HepG2 (cell line): ENCODE measurements around the gene ANKFY1. TPM values are rescaled to one million over a fixed set of nuclear protein-coding genes. Genes with fewer than 3 reads are reported as not detected.

Experiments
- FOXA1 ChIP-seq, 2 experiments: fragments of 450-650 bp in 1 of 2; sonication (generic) in 1 of 2; formaldehyde crosslinking in 1 of 2; IDR thresholded peaks; 2 replicates each; pipeline versions ENCODE4 v1.4.0 to v1.6.1; 2016 to 2020; ENCODE audit warnings: missing genetic modification reagents in 1 of 2
- HDAC2 ChIP-seq: sonication (generic); formaldehyde crosslinking; IDR thresholded peaks from 2 replicates; pipeline ENCODE4 v1.4.0; 2020; ENCODE audit warnings: missing genetic modification reagents
- HNRNPH1 ChIP-seq: fragments of 200-400 bp; formaldehyde crosslinking; optimal IDR thresholded peaks from 2 replicates; pipeline ENCODE3; 2017; ENCODE audit warnings: mild to moderate bottlenecking, low read depth, low read length
- LCORL ChIP-seq, 2 experiments: fragments of 450-650 bp in 1 of 2; sonication (generic) in 1 of 2; formaldehyde crosslinking in 1 of 2; IDR thresholded peaks; 2 replicates each; pipeline versions ENCODE4 v1.5.0 to v1.6.1; 2017 to 2020; ENCODE audit warnings: antibody characterized with exemption in 1 of 2, missing genetic modification reagents in 1 of 2
- MXI1 ChIP-seq: IDR thresholded peaks from 3 replicates; pipeline ENCODE4 v1.6.1; 2012; ENCODE audit warnings: low read depth, low read length, inconsistent platforms, borderline replicate concordance
- NFAT5 ChIP-seq: sonication (generic); formaldehyde crosslinking; IDR thresholded peaks from 2 replicates; pipeline ENCODE4 v1.4.0; 2020; ENCODE audit warnings: missing genetic modification reagents
- NFE2 ChIP-seq: sonication (generic); formaldehyde crosslinking; IDR thresholded peaks from 2 replicates; pipeline ENCODE4 v1.4.0; 2020; ENCODE audit warnings: missing genetic modification reagents
- NRL ChIP-seq: sonication (generic); formaldehyde crosslinking; IDR thresholded peaks from 2 replicates; pipeline ENCODE4 v1.5.0; 2020; ENCODE audit warnings: missing genetic modification reagents, mild to moderate bottlenecking, moderate library complexity, borderline replicate concordance
- PCBP2 ChIP-seq: fragments of 200-400 bp; formaldehyde crosslinking; optimal IDR thresholded peaks from 2 replicates; pipeline ENCODE3; 2018; ENCODE audit warnings: low read length, low read depth; ENCODE audit not compliant: poor library complexity, severe bottlenecking
- SMARCC2 ChIP-seq: fragments of 450-650 bp; IDR thresholded peaks from 2 replicates; pipeline ENCODE4 v1.6.1; 2017; ENCODE audit warnings: antibody characterized with exemption, mild to moderate bottlenecking
- YEATS4 ChIP-seq: sonication (generic); formaldehyde crosslinking; IDR thresholded peaks from 2 replicates; pipeline ENCODE4 v1.4.0; 2020; ENCODE audit warnings: missing genetic modification reagents, borderline replicate concordance
- ZBTB39 ChIP-seq: sonication (generic); formaldehyde crosslinking; IDR thresholded peaks from 2 replicates; pipeline ENCODE4 v1.5.0; 2020; ENCODE audit warnings: missing genetic modification reagents
- ZMYM2 ChIP-seq: sonication (generic); formaldehyde crosslinking; IDR thresholded peaks from 2 replicates; pipeline ENCODE4 v1.8.0; 2022; ENCODE audit warnings: mild to moderate bottlenecking, missing genetic modification reagents
- ZNF432 ChIP-seq: sonication (generic); formaldehyde crosslinking; IDR thresholded peaks from 2 replicates; pipeline ENCODE4 v1.5.0; 2020; ENCODE audit warnings: missing genetic modification reagents, mild to moderate bottlenecking, borderline replicate concordance
- ZNF549 ChIP-seq: sonication (generic); formaldehyde crosslinking; IDR thresholded peaks from 2 replicates; pipeline ENCODE4 v1.5.0; 2020; ENCODE audit warnings: missing genetic modification reagents
- ZNF574 ChIP-seq: sonication (generic); formaldehyde crosslinking; IDR thresholded peaks from 2 replicates; pipeline ENCODE4 v1.4.0; 2020; ENCODE audit warnings: missing genetic modification reagents
- ZNF670 ChIP-seq: sonication (generic); formaldehyde crosslinking; IDR thresholded peaks from 2 replicates; pipeline ENCODE4 v1.8.0; 2022; ENCODE audit warnings: mild to moderate bottlenecking, missing genetic modification reagents, borderline replicate concordance
- ZNF850 ChIP-seq: sonication (generic); formaldehyde crosslinking; conservative IDR thresholded peaks from 2 replicates; pipeline ENCODE4 v1.9.0; 2021; ENCODE audit warnings: mild to moderate bottlenecking, missing genetic modification reagents
- polyA plus RNA-seq, 8 experiments: library from polyadenylated mRNA; depleted of rRNA in 3 of 8; stranded (reverse) in 7 of 8; unstranded in 1 of 8; fragments of >200 nt; fragmentation: Illumina TruSeq in 4 of 8; extraction: Trizol in 4 of 8; gene quantifications; 2 replicates each; pipeline versions ENCODE4 v1.2.1 to v1.2.3, GENCODE V29; 2011 to 2016; ENCODE audit warnings: low read depth in 4 of 8, missing spikeins in 1 of 8, mixed read lengths in 1 of 8; ENCODE audit not compliant: insufficient read depth in 1 of 8
- total RNA-seq, 5 experiments: library from RNA; depleted of rRNA; stranded (reverse); fragments of >200 nt; fragmentation: Illumina TruSeq; extraction: Trizol; gene quantifications; 2 replicates each; pipeline ENCODE4 v1.2.3, GENCODE V29; 2016; ENCODE audit warnings: low read depth in 1 of 5

ANKFY1 gene
- total and polyA plus RNA-seq, 2 of the 13 experiments (the other 11 are each of a cell fraction or from before 2014, with no cell fraction given): 11.9 to 16.8 TPM

GRCh38 chr17:4310354-4311060 is 46.7 kb upstream of the ANKFY1 start (continued):
- TF ChIP-seq ZNF432 (CRISPR knock-in tag) (no peak), LCORL (IDR thresholded peaks at IDR 0.05) (0 out of 2 replicates have a peak, but pooled peaks have one; percentile 14), LCORL (CRISPR knock-in tag; IDR thresholded peaks at IDR 0.05) (peak; percentile 91), NFAT5 (no peak), ZNF670 (CRISPR knock-in tag) (no peak), HDAC2 (CRISPR knock-in tag) (peak; percentile 60; the same call in 1 of the 2 replicates), ZNF549 (CRISPR knock-in tag) (no peak), MXI1 (no peak; the same call in 2 of the 3 replicates), NRL (CRISPR knock-in tag) (no peak), YEATS4 (CRISPR knock-in tag) (no peak), HNRNPH1 (no peak), ZMYM2 (CRISPR knock-in tag) (no peak), PCBP2 (no peak), ZBTB39 (no peak), ZNF850 (no peak), SMARCC2 (no peak), FOXA1 (IDR thresholded peaks at IDR 0.05) (no peak), FOXA1 (CRISPR knock-in tag; IDR thresholded peaks at IDR 0.05) (no peak), ZNF574 (CRISPR knock-in tag) (no peak), NFE2 (CRISPR knock-in tag) (no peak)
